HG03558 (cell line): ENCODE measurements around the gene LIPT2.

ENCODE experiments used
- ATAC-seq: cut with Tn5 transposase; IDR thresholded peaks from one replicate; pipeline ENCODE4 v1.9.1; 2021; ENCODE audit warnings: moderate number of reproducible peaks; ENCODE audit not compliant: unreplicated experiment; ENCODE audit errors: extremely low read depth

LIPT2 gene

GRCh38 chr11:74505911-74506310, 12.4 kb upstream of the LIPT2 start:
- no peak for ATAC-seq

- ATAC-seq, result no peak
These were observed 10.7 kb upstream of the LIPT2 start for GRCh38 chr11:74504100-74504691.

- ATAC-seq, result no peak
These were observed 1.4 kb upstream of the LIPT2 start for GRCh38 chr11:74494916-74495315.

- no peak for ATAC-seq
These were observed 487 bp upstream of the LIPT2 start for GRCh38 chr11:74493791-74494630.

GRCh38 chr11:74492084-74492483, 1.4 kb downstream of the LIPT2 start:
- ATAC-seq, result no peak

- ATAC-seq, result no peak
These were observed 2.6 kb downstream of the LIPT2 start for GRCh38 chr11:74490941-74491340.

- ATAC-seq, result no peak
These were observed 5.6 kb downstream of the LIPT2 start for GRCh38 chr11:74487875-74488274.

GRCh38 chr11:74485868-74486267, 7.7 kb downstream of the LIPT2 start:
- ATAC-seq, result no peak

GRCh38 chr11:74480688-74481417, 12.7 kb downstream of the LIPT2 start:
- ATAC-seq, result no peak

GRCh38 chr11:74479732-74480123, 13.8 kb downstream of the LIPT2 start:
- ATAC-seq, result no peak

- no peak for ATAC-seq
These were observed 14.4 kb downstream of the LIPT2 start for GRCh38 chr11:74478877-74479731.

GRCh38 chr11:74476536-74476935, 17.0 kb downstream of the LIPT2 start:
- no peak for ATAC-seq

GRCh38 chr11:74474316-74474715, 19.2 kb downstream of the LIPT2 start:
- no peak for ATAC-seq

- ATAC-seq, result no peak
These were observed 19.9 kb downstream of the LIPT2 start for GRCh38 chr11:74473382-74474173.

- ATAC-seq, result no peak
These were observed 21.7 kb downstream of the LIPT2 start for GRCh38 chr11:74471668-74472429.

GRCh38 chr11:74471037-74471436, 22.5 kb downstream of the LIPT2 start:
- ATAC-seq, result no peak

GRCh38 chr11:74470526-74470925, 23.0 kb downstream of the LIPT2 start:
- no peak for ATAC-seq

- no peak for ATAC-seq
These were observed 24.6 kb downstream of the LIPT2 start for GRCh38 chr11:74468936-74469335.

GRCh38 chr11:74468521-74468920, 25.0 kb downstream of the LIPT2 start:
- no peak for ATAC-seq
